ENCODE results near the gene NPIPB8.
"Not testable (repeated sequence)": the region's sequence is repeated elsewhere in the genome, so short reads cannot be mapped to it uniquely, and the experiment has no call there.

GRCh38 chr16:28639959-28640358 lies 2.1 kb downstream of the NPIPB8 start:
- not testable (repeated sequence) for TF ChIP-seq CTCF, POLR2A (IDR thresholded peaks at IDR 0.05)

Data from heart left ventricle (tissue), 13 donors.